ENCODE measurements around the gene STRADA.

- no peak for TF ChIP-seq GABPA (IDR thresholded peaks at IDR 0.05; ENCODE audit: borderline replicate concordance, insufficient read depth, low read length)
- no peak for TF ChIP-seq ATF3 (IDR thresholded peaks at IDR 0.05; ENCODE audit: insufficient read depth, low read depth, low read length)
- TF ChIP-seq CTCF (IDR thresholded peaks at IDR 0.05; ENCODE audit: control extremely low read depth in 1 of 3, insufficient read depth in 1 of 3, low read depth in 1 of 3, low read length in 3 of 3): no peak
- TF ChIP-seq CREB1 (IDR thresholded peaks at IDR 0.05): no peak
These were observed 33.3 kb upstream of the STRADA start for GRCh38 chr17:63774969-63775265.

Data from H1 (cell line).